CD4-positive, alpha-beta memory T cell (primary cell): ENCODE results near the gene ATP5F1D. TPM values are rescaled to one million over a fixed set of nuclear protein-coding genes. Genes with fewer than 3 reads are reported as not detected.
A peak's percentile ranks its signal among the peaks of the same experiment; 100 is the strongest.
"Not testable (repeated sequence)": the region's sequence is repeated elsewhere in the genome, so short reads cannot be mapped to it uniquely, and the experiment has no call there.

ENCODE experiments used
- CTCF ChIA-PET: fragments of 350-600 bp; sonication (Branson Sonifier 250); formaldehyde crosslinking; loops from one replicate; lab custom pipeline; 2021; ENCODE audit warnings: inconsistent platforms; ENCODE audit not compliant: partially characterized antibody; lab: Charles Lee
- POLR2A ChIA-PET: fragments of 350-600 bp; sonication (Branson Sonifier 250); formaldehyde crosslinking; loops from one replicate; lab custom pipeline; 2021; ENCODE audit not compliant: partially characterized antibody; lab: Charles Lee
- DNase-seq, 5 donors: peaks; one replicate each; pipeline versions ENCODE4 v3.0.0 to v3.0.0-alpha.2; 2020 to 2022; ENCODE audit warnings: mixed read lengths in 1 of 5
- H3K27ac ChIP-seq: one replicate; pipeline ENCODE4 v1.7.0; 2013; ENCODE audit warnings: low read depth, low read length
- H3K27me3 ChIP-seq: 2 replicates; pipeline ENCODE4 v1.7.0; 2013; ENCODE audit warnings: mild to moderate bottlenecking, low read length, moderate library complexity; ENCODE audit not compliant: insufficient read depth
- H3K36me3 ChIP-seq: 2 replicates; pipeline ENCODE4 v1.7.0; 2013; ENCODE audit warnings: mild to moderate bottlenecking, low read length, moderate library complexity; ENCODE audit not compliant: insufficient read depth
- H3K4me1 ChIP-seq: 2 replicates; pipeline ENCODE4 v1.7.0; 2013; ENCODE audit warnings: mild to moderate bottlenecking, low read length, moderate library complexity; ENCODE audit not compliant: insufficient read depth
- H3K4me3 ChIP-seq, 2 donors: one replicate each; pipeline ENCODE4 v1.7.0; 2013; ENCODE audit warnings: low read length in 2 of 2, mild to moderate bottlenecking in 1 of 2
- H3K9me3 ChIP-seq, 2 donors: one replicate each; pipeline ENCODE4 v1.7.0; 2013; ENCODE audit warnings: low read length in 2 of 2, control low read depth in 1 of 2; ENCODE audit not compliant: control insufficient read depth in 1 of 2
- H3K27ac Mint-ChIP-seq, 7 donors: one replicate each; pipeline ENCODE4 v1.8.0; 2020 to 2021; ENCODE audit warnings: mixed read lengths in 7 of 7, mild to moderate bottlenecking in 6 of 7, inconsistent platforms in 3 of 7, moderate library complexity in 3 of 7
- H3K27me3 Mint-ChIP-seq, 2 donors: one replicate each; pipeline ENCODE4 v1.8.0; 2020 to 2021; ENCODE audit warnings: mixed read lengths in 2 of 2
- H3K36me3 Mint-ChIP-seq, 2 donors: one replicate each; pipeline ENCODE4 v1.8.0; 2020 to 2021; ENCODE audit warnings: mixed read lengths in 2 of 2, inconsistent platforms in 1 of 2, mild to moderate bottlenecking in 1 of 2
- H3K4me1 Mint-ChIP-seq, 4 donors: one replicate each; pipeline ENCODE4 v1.8.0; 2020 to 2021; ENCODE audit warnings: mixed read lengths in 4 of 4, mild to moderate bottlenecking in 1 of 4
- H3K4me3 Mint-ChIP-seq, 8 donors: one replicate each; pipeline ENCODE4 v1.8.0; 2020 to 2021; ENCODE audit warnings: mixed read lengths in 8 of 8, mild to moderate bottlenecking in 7 of 8, moderate library complexity in 6 of 8, inconsistent platforms in 3 of 8
- H3K9me3 Mint-ChIP-seq, 8 donors: one replicate each; pipeline ENCODE4 v1.8.0; 2020 to 2021; ENCODE audit warnings: mixed read lengths in 8 of 8, mild to moderate bottlenecking in 5 of 8, inconsistent platforms in 3 of 8, moderate library complexity in 1 of 8
- intact Hi-C: fragments of 100-400 bp; cut with micrococcal nuclease; formaldehyde crosslinking; loops from one replicate; pipeline ENCODE4 v1.15.1; 2023
- polyA plus RNA-seq, 2 donors: library from polyadenylated mRNA; unstranded; fragments of 300-500 nt; fragmentation: Illumina TruSeq; gene quantifications; one replicate each; pipeline ENCODE4 v1.2.3, GENCODE V29; 2021
- total RNA-seq, 2 experiments: library from RNA; stranded (reverse); gene quantifications; one replicate each; pipeline ENCODE4 v1.2.3, GENCODE V29; 2021

Gene ATP5F1D
- total and polyA plus RNA-seq, 4 experiments from 2014 or later: 105 to 243 (median 120) TPM

- H3K4me1 ChIP-seq: peaks cover 52% of the 10 kb centered on the region
- peaks cover 6 to 32% (median 22%) of the 10 kb centered on the region in 4 donors for H3K4me1 Mint-ChIP-seq
- no peak for DNase-seq
- H3K27me3 ChIP-seq: no peaks in the 10 kb centered on the region
- no peaks in the 10 kb centered on the region for H3K36me3 ChIP-seq
- H3K27ac Mint-ChIP-seq: peak overlapping the region in 2 of 7 donors; percentile 13 to 81
- peaks cover 4 to 6% of the 10 kb centered on the region in 2 donors for H3K36me3 Mint-ChIP-seq
- peaks cover 0 to 2% (median 0%) of the 10 kb centered on the region in 8 donors for H3K9me3 Mint-ChIP-seq
- peak overlapping the region in 1 of 8 donors; percentile 20 for H3K4me3 Mint-ChIP-seq
- ChIA-PET CTCF (interaction anchor here (1.0 to 5.3 kb wide), 3 partner anchors 19 to 31 kb away, joined by 4 to 364 read pairs (median 31); partner anchors contain the start of gene CIRBP), POLR2A (interaction anchor here (2.1 to 10.1 kb wide), 4 partner anchors 18 to 216 kb away, joined by 9 to 650 read pairs (median 32); partner anchors contain the start of genes CIRBP and FAM174C)
- intact Hi-C loops: loop anchor here (10.0 kb wide), 1 partner anchor 451 kb away; the partner anchor contains the start of gene PTBP1
- H3K27me3 Mint-ChIP-seq: peaks cover 0 to 3% of the 10 kb centered on the region in 2 donors
- no peak overlapping the region for H3K27ac ChIP-seq
- H3K4me3 ChIP-seq: no peak overlapping the region
- no peaks in the 10 kb centered on the region for H3K9me3 ChIP-seq
Observed at GRCh38 chr19:1245494-1246264, 4.1 kb downstream of the ATP5F1D start.

GRCh38 chr19:1246265-1247087, 4.9 kb downstream of the ATP5F1D start:
- H3K4me3 ChIP-seq, H3K27ac ChIP-seq, H3K27me3 ChIP-seq, H3K9me3 Mint-ChIP-seq, H3K9me3 ChIP-seq, H3K27me3 Mint-ChIP-seq, H3K36me3 ChIP-seq, H3K36me3 Mint-ChIP-seq: not testable (repeated sequence)
- intact Hi-C loops: loop anchor here (10.0 kb wide), 1 partner anchor 452 kb away; the partner anchor contains the start of gene PTBP1
- H3K4me1 ChIP-seq: peaks cover 44% of the 10 kb centered on the region
- H3K27ac Mint-ChIP-seq: peak overlapping the region in 6 of 7 donors; percentile 13 to 84 (median 71)
- POLR2A ChIA-PET: interaction anchor here (0.5 to 10.1 kb wide), 2 partner anchors 18 to 113 kb away, joined by 3 to 650 read pairs; partner anchors contain the start of gene CIRBP
- DNase-seq: peak in 1 of 5 donors; percentile 46
- CTCF ChIA-PET: interaction anchor here (0.6 to 5.3 kb wide), 3 partner anchors 18 to 52 kb away, joined by 4 to 364 read pairs (median 4); partner anchors contain the start of gene CIRBP
- peak overlapping the region in 3 of 8 donors; percentile 39 to 54 (median 45) for H3K4me3 Mint-ChIP-seq
- H3K4me1 Mint-ChIP-seq: peaks cover 3 to 28% (median 17%) of the 10 kb centered on the region in 4 donors

- no peaks in the 10 kb centered on the region for H3K9me3 ChIP-seq
- intact Hi-C loops: loop anchor here (10.0 kb wide), 1 partner anchor 453 kb away; the partner anchor contains the start of gene PTBP1
- H3K36me3 ChIP-seq: no peaks in the 10 kb centered on the region
- peak overlapping the region in 1 of 2 donors; percentile 77 for H3K4me3 ChIP-seq
- POLR2A ChIA-PET: interaction anchor here (10.1 kb wide), 1 partner anchor 16 kb away, joined by 650 read pairs; the partner anchor contains the start of gene CIRBP
- H3K36me3 Mint-ChIP-seq: peaks cover 6 to 14% of the 10 kb centered on the region in 2 donors
- H3K4me1 ChIP-seq: peaks cover 36% of the 10 kb centered on the region
- DNase-seq: no peak
- H3K4me3 Mint-ChIP-seq: peak overlapping the region in 4 of 8 donors; percentile 35 to 83 (median 44)
- H3K27me3 Mint-ChIP-seq: no peaks in the 10 kb centered on the region
- CTCF ChIA-PET: interaction anchor here (5.3 kb wide), 1 partner anchor 17 kb away, joined by 364 read pairs; the partner anchor contains the start of gene CIRBP
- H3K4me1 Mint-ChIP-seq: peaks cover 2 to 26% (median 9%) of the 10 kb centered on the region in 4 donors
- peak overlapping the region in 6 of 7 donors; percentile 42 to 90 (median 78) for H3K27ac Mint-ChIP-seq
- peaks cover 0 to 6% (median 0%) of the 10 kb centered on the region in 8 donors for H3K9me3 Mint-ChIP-seq
- H3K27ac ChIP-seq: peak overlapping the region; percentile 92
- no peaks in the 10 kb centered on the region for H3K27me3 ChIP-seq
Observed at GRCh38 chr19:1247748-1248138, 6.2 kb downstream of the ATP5F1D start.

GRCh38 chr19:1248139-1248785, 6.7 kb downstream of the ATP5F1D start, which contains the start of gene MIDN:
Gene MIDN (plus strand): TSS chr19:1248583. CDS start chr19:1250297, 1,714 bp downstream.
- Histone ChIP-seq H3K4me3 (peak within 1 kb of the TSS in 1 of 2 donors; percentile 77), H3K27ac (peak within 1 kb of the TSS; percentile 92), H3K27me3 (no peaks in the 10 kb centered on the region), H3K36me3 (no peaks in the 10 kb centered on the region), H3K9me3 (no peaks in the 10 kb centered on the region), H3K4me1 (peaks cover 33% of the 10 kb centered on the region)
- peak within 1 kb of the TSS; percentile 52 to 84 (median 70) for H3K4me3 Mint-ChIP-seq
- peaks cover 2 to 23% (median 7%) of the 10 kb centered on the region in 4 donors for H3K4me1 Mint-ChIP-seq
- ChIA-PET POLR2A (interaction anchor here (0.7 to 2.4 kb wide), 7 partner anchors 11 to 27 kb away, joined by 3 to 55 read pairs (median 8); partner anchors contain the start of genes CIRBP and FAM174C), CTCF (interaction anchor here (1.0 kb wide), 1 partner anchor 18 kb away, joined by 6 read pairs; no protein-coding TSS in a partner anchor)
- peak within 1 kb of the TSS; percentile 50 to 91 (median 86) for H3K27ac Mint-ChIP-seq
- intact Hi-C loops: loop anchor here (10.0 kb wide), 1 partner anchor 453 kb away; the partner anchor contains the start of gene PTBP1
- peaks cover 0 to 6% (median 0%) of the 10 kb centered on the region in 8 donors for H3K9me3 Mint-ChIP-seq
- DNase-seq: peak; percentile 71 to 83 (median 72)
- H3K36me3 Mint-ChIP-seq: peaks cover 6 to 15% of the 10 kb centered on the region in 2 donors
- H3K27me3 Mint-ChIP-seq: no peaks in the 10 kb centered on the region

GRCh38 chr19:1248786-1249297, 7.3 kb downstream of the ATP5F1D start:
- H3K27ac Mint-ChIP-seq: peak overlapping the region; percentile 32 to 91 (median 81)
- Histone ChIP-seq H3K4me3 (peak overlapping the region in 1 of 2 donors; percentile 77), H3K4me1 (peaks cover 33% of the 10 kb centered on the region), H3K27me3 (no peaks in the 10 kb centered on the region), H3K36me3 (no peaks in the 10 kb centered on the region), H3K9me3 (no peaks in the 10 kb centered on the region), H3K27ac (peak overlapping the region; percentile 92)
- ChIA-PET POLR2A (interaction anchor here (0.7 to 2.4 kb wide), 7 partner anchors 11 to 26 kb away, joined by 3 to 55 read pairs (median 8); partner anchors contain the start of genes CIRBP and FAM174C), CTCF (interaction anchor here (0.7 to 1.0 kb wide), 2 partner anchors 18 to 20 kb away, joined by 4 to 6 read pairs; partner anchors contain the start of gene CIRBP)
- peaks cover 6 to 19% of the 10 kb centered on the region in 2 donors for H3K36me3 Mint-ChIP-seq
- H3K4me1 Mint-ChIP-seq: peaks cover 2 to 26% (median 9%) of the 10 kb centered on the region in 4 donors
- H3K4me3 Mint-ChIP-seq: peak overlapping the region; percentile 52 to 84 (median 70)
- peak; percentile 82 to 91 (median 90) for DNase-seq
- intact Hi-C loops: loop anchor here (1.0 to 10.0 kb wide), 3 partner anchors 10 to 454 kb away; partner anchors contain the start of genes CIRBP and PTBP1
- H3K9me3 Mint-ChIP-seq: peaks cover 0 to 6% (median 0%) of the 10 kb centered on the region in 8 donors
- H3K27me3 Mint-ChIP-seq: no peaks in the 10 kb centered on the region
